Sciatic nerve (tissue), 2 donors: ENCODE results near the gene CELSR1. TPM values are rescaled to one million over a fixed set of nuclear protein-coding genes. Genes with fewer than 3 reads are reported as not detected.
"Not testable (repeated sequence)": the region's sequence is repeated elsewhere in the genome, so short reads cannot be mapped to it uniquely, and the experiment has no call there.

Source experiments
- ATAC-seq: fragments of 200-7000 bp; cut with Tn5 transposase; one replicate; pipeline ENCODE4 v1.9.1; 2020; ENCODE audit warnings: mild to moderate bottlenecking, moderate library complexity
- DNase-seq: peaks from one replicate; pipeline ENCODE4 v3.0.0-alpha.2; 2020; ENCODE audit warnings: low spot score
- intact Hi-C: fragments of 100-400 bp; cut with DNase I; formaldehyde crosslinking; loops from one replicate; pipeline ENCODE4 v1.14.2; 2022
- total RNA-seq: library from RNA; stranded (reverse); fragmentation: NEBNext Ultra II Directional; extraction: Animal tissue kit (Norgen Biotek cat#: 25700); gene quantifications from one replicate; pipeline ENCODE4 v1.2.1, GENCODE V29; 2021
- donor health status: DM: no; HTN: no; CAD: no.
- donor health status: DM: no; HTN: no; CAD: no.

The CELSR1 gene
- total RNA-seq, 1 donor from 2014 or later: 1.9 TPM

DNA sequence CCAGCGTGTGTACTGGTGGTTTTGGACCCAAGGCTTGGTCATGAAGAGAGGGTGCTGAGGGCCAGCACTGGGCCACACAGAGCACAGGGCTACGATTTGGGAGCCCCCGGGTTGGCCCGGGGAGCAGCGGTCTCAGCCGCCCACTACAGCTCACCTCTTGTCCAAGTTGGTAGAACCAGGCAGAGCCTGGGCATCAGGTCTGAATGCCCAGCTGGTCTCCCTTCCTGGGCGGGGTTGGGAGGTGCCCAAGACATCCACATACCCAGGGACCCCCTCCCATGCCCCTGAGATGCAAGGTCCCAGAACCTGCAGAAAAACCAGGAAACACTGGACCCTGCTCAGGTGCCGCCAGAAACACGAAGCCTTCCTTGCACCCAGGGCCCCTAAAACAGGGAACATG lies 18.0 kb downstream of the CELSR1 start:
- ATAC-seq (no peak), DNase-seq (no peak)
- intact Hi-C loops: no loop called here

GRCh38 chr22:46518542-46519325 lies 18.7 kb downstream of the CELSR1 start:
- intact Hi-C loops: no loop called here
- no peak for ATAC-seq

GRCh38 chr22:46518038-46518437 lies 19.4 kb downstream of the CELSR1 start:
- intact Hi-C loops: no loop called here
- DNase-seq (no peak), ATAC-seq (no peak)

More at GRCh38 chr22:46518542-46519325, 18.7 kb downstream of the CELSR1 start:
- no peak for DNase-seq

DNA sequence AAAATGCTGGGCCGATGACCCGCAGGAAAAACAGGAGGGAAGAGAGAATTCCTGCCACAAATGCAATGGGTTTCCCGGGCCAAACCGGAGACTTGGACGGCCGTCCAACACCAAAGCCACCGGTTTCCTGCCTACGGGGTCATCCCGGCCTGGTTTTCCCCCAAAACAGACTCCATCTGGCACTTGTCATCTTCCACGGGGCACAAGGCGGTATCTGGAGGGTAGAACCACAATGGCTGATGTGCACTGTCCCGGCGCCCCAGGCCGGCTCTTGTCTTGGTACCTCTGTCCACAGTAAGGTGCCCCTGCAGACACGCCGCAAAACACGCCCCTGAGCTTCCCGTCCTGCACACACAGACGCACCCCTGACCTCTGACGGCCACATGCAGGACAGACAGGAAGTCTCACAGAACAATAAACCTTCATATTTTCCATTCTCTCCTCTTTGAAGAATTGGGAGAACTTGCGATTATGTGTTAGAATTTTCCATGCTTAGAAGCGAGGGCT lies 20.1 kb downstream of the CELSR1 start:
- no peak for ATAC-seq
- DNase-seq: no peak
- intact Hi-C loops: no loop called here

- DNase-seq: no peak
- no peak for ATAC-seq
- intact Hi-C loops: no loop called here
Measured at GRCh38 chr22:46516638-46517037, 20.8 kb downstream of the CELSR1 start.

- intact Hi-C loops, ATAC-seq, DNase-seq: not testable (repeated sequence)
Measured at GRCh38 chr22:46516112-46516487, 21.3 kb downstream of the CELSR1 start.

DNA sequence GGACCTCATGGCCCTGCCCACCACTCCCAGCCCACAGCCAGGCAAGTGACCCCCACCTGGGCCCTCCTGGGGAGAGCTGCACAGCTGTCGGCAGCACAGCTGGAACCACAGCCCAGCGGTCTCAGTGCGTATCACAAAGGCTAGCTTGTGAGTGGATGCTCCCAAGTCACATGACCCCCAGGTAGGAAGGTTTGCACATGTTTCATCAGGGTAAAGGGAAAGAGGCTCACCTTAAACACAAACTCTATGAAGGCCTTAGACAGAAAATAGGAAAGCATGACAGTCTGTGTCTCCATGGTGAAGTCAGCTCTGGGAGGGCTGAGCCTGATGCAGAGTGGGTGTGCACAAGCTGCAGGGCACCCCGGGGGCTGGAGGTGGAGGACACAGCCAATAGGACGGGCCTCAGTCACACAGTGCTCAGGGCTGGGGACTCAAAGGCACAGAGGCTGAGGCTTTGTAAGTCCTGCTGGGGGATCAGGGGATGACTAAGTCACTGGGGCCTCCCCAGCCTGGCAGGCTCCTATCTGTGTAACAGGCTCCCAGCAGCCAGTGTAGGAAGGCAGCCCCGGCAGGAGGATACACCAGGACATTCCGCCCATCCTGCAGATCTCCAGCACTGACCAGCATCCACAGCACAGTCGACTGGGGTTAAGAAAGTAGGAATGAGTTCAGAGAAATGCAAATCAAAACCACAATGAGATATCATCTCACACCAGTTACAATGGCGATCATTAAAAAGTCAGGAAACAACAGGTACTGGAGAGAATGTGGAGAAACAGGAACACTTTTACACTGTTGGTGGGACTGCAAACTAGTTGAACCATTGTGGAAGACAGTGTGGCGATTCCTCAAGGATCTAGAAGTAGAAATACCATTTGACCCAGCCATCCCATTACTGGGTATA lies 22.0 kb downstream of the CELSR1 start:
- intact Hi-C loops: no loop called here
- ATAC-seq: no peak
- DNase-seq: no peak

DNA sequence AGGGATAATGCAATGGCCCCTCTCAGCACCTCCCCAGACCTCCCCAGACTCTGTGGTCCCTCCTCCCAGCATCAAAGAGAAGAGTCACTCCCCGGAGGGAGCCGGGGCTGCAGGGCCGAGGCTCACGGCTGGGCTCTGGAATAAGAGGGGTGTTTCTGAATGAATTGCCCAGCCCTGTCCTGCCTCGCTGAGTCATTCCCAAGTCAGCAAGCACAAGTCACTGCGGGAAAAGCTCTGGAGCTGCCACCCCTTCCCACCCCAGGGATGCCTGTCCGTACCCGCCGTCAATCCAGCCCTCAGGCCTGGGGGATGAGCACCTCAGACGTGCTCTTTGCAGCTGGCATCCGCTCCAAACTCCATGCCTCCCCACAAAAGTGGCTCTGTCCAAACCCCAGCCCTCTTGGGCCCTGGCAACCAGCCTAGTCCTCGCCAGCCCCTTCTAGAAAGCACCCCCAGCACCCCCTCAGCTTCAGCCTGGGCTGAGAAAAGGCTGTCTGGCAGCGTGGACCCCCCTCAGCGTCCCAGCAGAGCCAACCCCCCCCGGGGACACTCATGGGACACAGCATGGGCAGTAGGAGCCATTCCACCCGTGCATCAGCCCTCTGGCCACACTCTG lies 22.7 kb downstream of the CELSR1 start:
- DNase-seq (no peak), ATAC-seq (no peak)
- intact Hi-C loops: no loop called here

- DNase-seq: no peak
- ATAC-seq: no peak
- intact Hi-C loops: no loop called here
Measured at GRCh38 chr22:46513908-46514550, 23.4 kb downstream of the CELSR1 start.

GRCh38 chr22:46512683-46513082 lies 24.7 kb downstream of the CELSR1 start:
- intact Hi-C loops: no loop called here
- DNase-seq (no peak), ATAC-seq (no peak)

GRCh38 chr22:46512039-46512370 lies 25.4 kb downstream of the CELSR1 start:
- DNase-seq (no peak), ATAC-seq (no peak)
- intact Hi-C loops: no loop called here

- ATAC-seq (no peak), DNase-seq (no peak)
- intact Hi-C loops: no loop called here
Measured at GRCh38 chr22:46511151-46512038, 26.0 kb downstream of the CELSR1 start.

DNA sequence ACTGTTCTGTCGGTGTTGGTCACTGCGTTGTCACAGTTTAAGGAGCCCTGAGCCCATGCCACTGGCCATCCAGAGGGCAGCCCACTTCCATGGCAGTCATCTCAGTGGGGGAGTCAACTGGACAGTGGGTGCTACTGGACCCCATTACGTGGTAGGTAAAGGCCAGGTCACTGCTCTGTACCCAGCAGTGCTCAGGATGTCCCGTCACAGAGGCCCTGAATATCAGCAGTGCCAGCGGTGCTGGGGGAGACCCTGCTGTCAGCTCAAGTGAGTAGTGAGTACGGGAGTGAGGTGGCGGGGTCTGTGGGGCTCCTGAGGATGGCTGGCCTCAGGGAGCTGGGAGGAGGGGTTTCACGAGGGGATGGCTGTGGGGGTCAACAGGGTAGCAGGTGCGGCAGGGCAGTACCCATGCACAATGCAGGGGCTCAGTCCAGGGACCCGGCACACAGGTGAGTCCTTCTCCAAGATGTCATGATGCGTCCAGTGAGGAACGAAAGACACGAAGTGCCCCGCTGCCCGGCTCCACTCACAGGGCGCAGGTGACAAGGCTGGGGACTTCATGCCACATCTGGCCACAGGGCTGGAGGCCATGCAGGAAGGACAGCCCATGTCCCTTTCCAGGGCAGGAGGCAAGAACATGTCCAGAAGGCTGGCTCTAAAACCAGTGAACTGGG lies 27.9 kb downstream of the CELSR1 start:
- DNase-seq: no peak
- no peak for ATAC-seq
- intact Hi-C loops: no loop called here

DNA sequence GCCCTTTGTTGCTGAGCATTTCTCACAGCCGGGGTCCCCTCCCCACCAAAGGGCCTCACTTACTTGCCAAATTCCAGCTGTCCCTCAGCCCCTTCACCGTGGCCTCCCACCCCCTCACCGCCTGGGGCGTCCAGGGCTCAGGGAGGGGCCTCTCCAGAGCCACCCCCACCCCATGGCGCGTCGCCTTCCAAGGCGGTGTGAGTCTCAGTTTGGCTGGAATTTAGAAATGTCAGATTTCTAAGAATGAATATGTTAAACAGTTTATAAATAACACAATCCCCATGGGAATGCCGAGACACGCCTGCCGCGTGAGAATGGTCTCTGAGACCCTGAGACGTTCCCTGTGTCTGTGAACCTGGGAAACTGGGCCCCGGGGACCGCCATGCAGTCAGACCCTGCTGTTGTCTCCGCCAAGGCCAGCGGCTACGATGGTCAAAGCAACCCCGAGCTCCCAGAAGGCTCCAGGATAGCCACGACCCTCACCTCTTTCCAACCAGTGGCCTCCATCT lies 28.9 kb downstream of the CELSR1 start:
- intact Hi-C loops: no loop called here
- ATAC-seq (no peak), DNase-seq (no peak)

GRCh38 chr22:46507451-46508425 lies 29.7 kb downstream of the CELSR1 start:
- no peak for DNase-seq
- intact Hi-C loops: no loop called here
- no peak for ATAC-seq

DNA sequence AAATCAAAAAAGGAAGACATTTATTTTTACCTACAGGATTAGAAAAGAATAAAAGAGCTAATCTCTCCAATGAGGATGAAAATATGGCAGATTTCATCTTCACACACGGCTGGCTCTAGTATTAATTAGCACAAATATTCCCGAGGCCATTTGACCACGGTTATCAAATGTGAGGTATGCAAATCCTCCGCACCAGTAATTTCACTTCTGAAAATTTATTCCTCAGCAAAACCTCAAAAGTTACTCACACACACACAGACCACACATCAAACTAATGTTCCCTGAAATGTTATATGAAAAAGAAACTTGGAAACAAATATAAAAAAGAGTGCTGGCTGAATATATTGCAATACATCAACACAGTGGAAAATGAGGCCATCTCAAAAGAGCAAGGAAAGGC lies 32.8 kb downstream of the CELSR1 start:
- no peak for ATAC-seq

More for the DNA sequence above, 32.8 kb downstream of the CELSR1 start:
- no peak for DNase-seq
- intact Hi-C loops: no loop called here
